Activated CD8-positive, alpha-beta T cell treated with anti-CD3 and anti-CD28 coated beads for 36 hours (primary cell): Measurements from ENCODE around the gene PRDM8. TPM values are rescaled to one million over a fixed set of nuclear protein-coding genes. Genes with fewer than 3 reads are reported as not detected.
A peak's percentile ranks its signal among the peaks of the same experiment; 100 is the strongest.

Experiments used
- ATAC-seq: fragments of 200-7000 bp; cut with Tn5 transposase; one replicate; pipeline ENCODE4 v1.10.0; 2021; ENCODE audit warnings: mild to moderate bottlenecking, moderate library complexity
- CTCF ChIA-PET: fragments of 350-600 bp; sonication (Branson Sonifier 250); formaldehyde crosslinking; loops from one replicate; lab custom pipeline; 2021; ENCODE audit warnings: antibody characterized with exemption; lab: Charles Lee
- POLR2A ChIA-PET: fragments of 350-600 bp; sonication (Branson Sonifier 250); formaldehyde crosslinking; loops from one replicate; lab custom pipeline; 2021; ENCODE audit warnings: antibody characterized with exemption; lab: Charles Lee
- DNase-seq: peaks from one replicate; pipeline ENCODE4 v3.0.0-alpha.2; 2020
- H3K27ac Mint-ChIP-seq: one replicate; pipeline ENCODE4 v1.8.0; 2021; ENCODE audit warnings: mild to moderate bottlenecking, mixed read lengths
- H3K27me3 Mint-ChIP-seq: one replicate; pipeline ENCODE4 v1.8.0; 2021; ENCODE audit warnings: mixed read lengths
- H3K36me3 Mint-ChIP-seq: one replicate; pipeline ENCODE4 v1.8.0; 2021; ENCODE audit warnings: low read depth, mixed read lengths
- H3K4me1 Mint-ChIP-seq: one replicate; pipeline ENCODE4 v1.8.0; 2021; ENCODE audit warnings: low read depth, mixed read lengths
- H3K4me3 Mint-ChIP-seq: one replicate; pipeline ENCODE4 v1.8.0; 2021; ENCODE audit warnings: mild to moderate bottlenecking, moderate library complexity, mixed read lengths
- H3K9me3 Mint-ChIP-seq: one replicate; pipeline ENCODE4 v1.8.0; 2021; ENCODE audit warnings: mixed read lengths
- CTCF ChIP-seq: fragments of 200-600 bp; IDR thresholded peaks from one replicate; pipeline ENCODE4 v1.8.0; 2022; ENCODE audit warnings: antibody characterized with exemption, mild to moderate bottlenecking
- intact Hi-C: fragments of 100-400 bp; cut with micrococcal nuclease; formaldehyde crosslinking; loops from one replicate; pipeline ENCODE4 v1.10.0; 2022
- total RNA-seq, 2 experiments: library from RNA; stranded (reverse); gene quantifications; one replicate each; pipeline ENCODE4 v1.2.3, GENCODE V29; 2021

The PRDM8 gene
- total RNA-seq, 2 experiments from 2014 or later = 2.8 to 3.2 TPM

DNA sequence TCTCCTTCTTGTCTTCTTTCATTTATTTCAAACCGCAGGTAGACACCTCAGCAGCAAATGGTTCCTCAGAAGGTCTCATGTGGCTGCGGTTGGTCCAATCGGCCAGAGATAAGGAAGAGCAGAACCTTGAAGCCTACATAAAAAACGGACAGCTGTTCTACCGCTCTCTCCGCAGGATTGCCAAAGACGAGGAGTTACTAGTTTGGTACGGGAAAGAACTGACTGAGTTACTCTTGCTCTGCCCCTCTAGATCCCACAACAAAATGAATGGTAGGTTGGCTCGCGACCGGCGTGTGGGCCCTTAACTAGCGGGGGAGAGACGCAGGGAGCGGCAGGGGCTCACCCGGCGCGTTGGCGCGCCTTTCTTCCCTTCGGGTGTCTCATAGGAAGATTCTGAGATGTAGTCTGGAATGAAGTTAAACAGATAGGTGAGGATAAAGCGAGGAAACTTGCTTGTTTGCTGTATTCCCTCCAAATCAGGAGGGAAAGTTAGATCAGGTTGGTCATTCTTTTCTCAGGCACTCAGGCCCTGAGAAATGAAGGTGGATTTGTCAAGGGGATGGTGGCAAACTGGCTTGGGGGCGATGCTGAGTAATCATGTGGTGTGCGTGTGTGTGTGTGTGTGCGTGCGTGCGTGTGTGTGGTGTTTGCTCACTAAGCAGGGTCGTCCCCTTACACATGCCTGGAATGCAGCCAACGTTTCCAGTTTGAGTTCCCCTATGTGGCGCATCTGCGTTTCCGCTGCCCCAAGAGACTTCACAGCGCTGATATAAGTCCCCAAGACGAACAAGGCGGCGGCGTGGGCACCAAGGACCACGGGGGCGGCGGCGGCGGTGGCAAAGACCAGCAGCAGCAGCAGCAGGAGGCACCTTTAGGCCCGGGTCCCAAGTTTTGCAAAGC lies 4.2 kb downstream of the PRDM8 start:
- CTCF ChIA-PET = interaction anchor here (0.8 to 3.0 kb wide), 24 partner anchors 7 to 1262 kb away, joined by 3 to 44 read pairs (median 6); partner anchors contain the start of gene PAQR3
- intact Hi-C loops = loop anchor here (2.0 kb wide), 1 partner anchor 17 kb away; no protein-coding TSS in a partner anchor
- peak overlapping the region; percentile 70 for H3K27ac Mint-ChIP-seq
- H3K27me3 Mint-ChIP-seq = peaks cover 18% of the 10 kb centered on the region
- peak overlapping the region; percentile 73 for H3K4me3 Mint-ChIP-seq
- H3K36me3 Mint-ChIP-seq = peaks cover 4% of the 10 kb centered on the region
- peak; percentile 48 for ATAC-seq
- POLR2A ChIA-PET = interaction anchor here (1.2 to 5.7 kb wide), 4 partner anchors 12 to 29 kb away, joined by 3 to 40 read pairs (median 6); no protein-coding TSS in a partner anchor
- no peak for TF ChIP-seq CTCF
- no peaks in the 10 kb centered on the region for H3K9me3 Mint-ChIP-seq
- H3K4me1 Mint-ChIP-seq = peaks cover 32% of the 10 kb centered on the region
- DNase-seq = peak; percentile 89

GRCh38 chr4:80202190-80202711 lies 4.9 kb downstream of the PRDM8 start:
- peaks cover 2% of the 10 kb centered on the region for H3K36me3 Mint-ChIP-seq
- H3K4me3 Mint-ChIP-seq = peak overlapping the region; percentile 73
- H3K27me3 Mint-ChIP-seq = peaks cover 18% of the 10 kb centered on the region
- peak; percentile 77 for DNase-seq
- H3K9me3 Mint-ChIP-seq = no peaks in the 10 kb centered on the region
- intact Hi-C loops = no loop called here
- H3K4me1 Mint-ChIP-seq = peaks cover 26% of the 10 kb centered on the region
- TF ChIP-seq CTCF = peak; percentile 77
- POLR2A ChIA-PET = interaction anchor here (0.8 to 5.7 kb wide), 6 partner anchors 9 to 129 kb away, joined by 3 to 40 read pairs (median 4); partner anchors contain the start of gene ANTXR2
- CTCF ChIA-PET = interaction anchor here (0.7 to 2.7 kb wide), 30 partner anchors 8 to 1263 kb away, joined by 3 to 44 read pairs (median 4); partner anchors contain the start of gene PAQR3
- H3K27ac Mint-ChIP-seq = peak overlapping the region; percentile 70
- peak; percentile 60 for ATAC-seq

GRCh38 chr4:80202741-80203553 lies 5.6 kb downstream of the PRDM8 start:
- peaks cover 2% of the 10 kb centered on the region for H3K36me3 Mint-ChIP-seq
- H3K27me3 Mint-ChIP-seq = peaks cover 17% of the 10 kb centered on the region
- H3K4me1 Mint-ChIP-seq = peaks cover 21% of the 10 kb centered on the region
- DNase-seq (peak; percentile 71), ATAC-seq (peak; percentile 63)
- intact Hi-C loops = no loop called here
- no peak for TF ChIP-seq CTCF
- H3K27ac Mint-ChIP-seq = peak overlapping the region; percentile 66
- H3K4me3 Mint-ChIP-seq = peak overlapping the region; percentile 77
- ChIA-PET CTCF (interaction anchor here (0.7 to 2.7 kb wide), 28 partner anchors 9 to 1263 kb away, joined by 3 to 44 read pairs (median 4); partner anchors contain the start of gene PAQR3), POLR2A (interaction anchor here (0.8 to 5.7 kb wide), 6 partner anchors 9 to 130 kb away, joined by 3 to 40 read pairs (median 4); partner anchors contain the start of gene ANTXR2)
- no peaks in the 10 kb centered on the region for H3K9me3 Mint-ChIP-seq

GRCh38 chr4:80204433-80205011 lies 7.2 kb downstream of the PRDM8 start:
- Mint-ChIP-seq H3K36me3 (no peaks in the 10 kb centered on the region), H3K4me1 (peaks cover 18% of the 10 kb centered on the region), H3K4me3 (no peak overlapping the region), H3K9me3 (no peaks in the 10 kb centered on the region), H3K27me3 (peaks cover 15% of the 10 kb centered on the region), H3K27ac (no peak overlapping the region)
- CTCF ChIA-PET = interaction anchor here (0.7 kb wide), 1 partner anchor 8 kb away, joined by 3 read pairs; no protein-coding TSS in a partner anchor
- DNase-seq (no peak), ATAC-seq (no peak)
- intact Hi-C loops = no loop called here
- POLR2A ChIA-PET = no interaction called here
- TF ChIP-seq CTCF = no peak
